GM18502 (cell line): ENCODE results near the gene DHRS13.
A peak's percentile ranks its signal among the peaks of the same experiment; 100 is the strongest.
"Not testable (repeated sequence)": the region's sequence is repeated elsewhere in the genome, so short reads cannot be mapped to it uniquely, and the experiment has no call there.

Experiments
- ATAC-seq: cut with Tn5 transposase; IDR thresholded peaks from one replicate; pipeline ENCODE4 v1.9.1; 2021; ENCODE audit warnings: mild to moderate bottlenecking; ENCODE audit not compliant: unreplicated experiment, poor library complexity

The DHRS13 gene

DNA sequence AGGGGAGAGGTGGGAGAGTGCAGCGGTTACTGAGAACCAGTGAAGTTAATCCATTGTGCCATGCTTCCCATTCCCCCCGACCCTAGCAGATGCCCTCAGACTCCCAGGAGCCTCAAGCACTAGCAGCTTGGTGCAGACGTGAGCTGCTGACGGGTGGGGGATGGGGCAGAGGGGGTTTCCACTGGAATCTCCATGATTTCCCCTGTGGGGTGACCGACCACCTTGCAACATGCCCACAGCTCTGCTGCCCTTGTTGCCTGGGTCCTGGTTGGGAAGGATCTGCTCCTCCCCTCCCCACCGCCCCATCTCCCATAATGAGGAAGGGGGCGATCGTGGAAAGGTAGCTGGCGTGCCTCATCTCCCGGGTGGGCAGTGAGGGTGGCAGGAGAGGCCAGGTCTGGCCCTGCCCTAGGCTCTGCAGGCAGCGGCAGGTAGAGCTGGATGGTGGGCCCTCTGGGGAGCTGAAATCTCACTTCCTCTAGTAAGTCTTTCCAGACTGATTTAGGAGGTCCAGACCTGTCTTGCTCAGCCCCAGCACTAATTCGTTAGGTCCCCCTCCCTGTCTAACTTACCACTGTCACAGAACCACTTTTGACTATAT, 14.9 kb downstream of the DHRS13 start:
- ATAC-seq = no peak

DNA sequence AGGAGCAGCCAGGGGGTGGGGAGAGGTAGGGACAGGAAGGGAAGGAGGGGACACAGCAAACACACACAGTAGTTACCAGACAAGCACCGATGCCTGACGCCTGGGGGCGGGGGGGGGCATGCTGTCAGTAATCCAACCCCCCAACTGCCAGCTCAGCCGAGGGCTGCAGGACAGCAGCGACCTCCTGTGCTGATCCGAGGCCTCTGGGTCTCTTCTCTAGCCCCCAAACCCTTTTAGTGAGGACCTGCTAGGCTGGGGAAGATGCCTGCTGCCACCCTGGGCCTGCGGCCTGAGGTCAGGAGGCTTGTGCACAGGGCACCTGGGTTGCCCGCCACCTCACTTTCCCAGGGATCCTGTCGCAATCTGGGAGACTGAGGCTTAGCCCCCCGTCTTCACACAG, 16.9 kb downstream of the DHRS13 start:
- no peak for ATAC-seq

DNA sequence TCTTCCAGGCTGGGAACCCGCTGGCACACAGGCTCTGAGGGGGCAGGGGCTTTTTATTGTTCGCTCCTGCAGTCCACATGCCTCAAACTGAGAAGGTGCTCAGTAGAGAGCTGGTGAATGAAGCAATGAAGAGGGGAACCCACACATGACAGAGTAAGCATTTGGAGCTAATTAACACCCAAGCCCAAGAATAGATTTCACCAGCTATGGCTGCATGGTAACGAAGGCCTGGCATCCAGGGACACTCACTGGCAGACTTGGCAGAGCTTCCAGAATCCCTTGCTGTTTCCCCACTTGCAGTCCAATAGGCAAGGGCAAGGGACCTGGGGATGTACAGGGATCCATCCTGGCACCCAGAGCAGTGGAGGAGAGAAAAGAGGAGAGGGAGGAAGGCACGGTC, 17.5 kb downstream of the DHRS13 start:
- no peak for ATAC-seq

DNA sequence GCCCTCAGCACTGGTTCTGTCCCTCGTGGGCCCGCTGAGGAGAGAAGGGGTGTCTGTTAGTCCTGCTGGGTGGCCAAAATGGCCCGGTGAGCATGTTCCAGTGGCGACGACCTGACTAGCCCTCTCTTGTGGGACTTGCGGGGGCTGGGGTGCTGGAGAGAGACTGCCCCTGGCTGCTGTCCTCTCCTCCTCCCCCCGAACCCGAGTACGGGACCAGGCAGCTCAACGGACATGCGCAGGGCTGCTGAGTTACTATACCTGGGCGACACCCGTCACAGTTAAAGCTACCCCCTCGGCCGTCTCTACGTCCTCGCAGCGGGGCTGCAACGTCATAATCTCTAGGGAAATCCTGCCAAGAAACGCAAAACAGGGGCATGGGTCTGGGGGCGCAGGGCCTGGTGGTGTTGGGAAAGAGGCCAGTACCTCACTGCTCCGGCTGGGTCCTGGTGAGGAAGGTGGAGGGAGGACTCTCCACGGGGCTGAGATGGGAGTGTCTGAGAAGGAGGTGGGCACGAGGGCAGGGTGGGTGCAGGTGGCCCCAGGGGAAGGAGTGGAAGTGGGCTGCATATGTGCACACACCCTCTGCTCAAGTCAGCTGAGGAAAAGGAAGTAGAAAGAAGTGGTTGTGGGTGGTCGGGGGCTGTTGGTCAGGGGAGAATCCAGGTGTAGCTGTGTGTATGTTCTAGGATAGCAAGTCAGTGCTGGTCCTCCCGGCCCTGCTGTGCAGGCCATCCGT, 18.7 kb downstream of the DHRS13 start:
- no peak for ATAC-seq

DNA sequence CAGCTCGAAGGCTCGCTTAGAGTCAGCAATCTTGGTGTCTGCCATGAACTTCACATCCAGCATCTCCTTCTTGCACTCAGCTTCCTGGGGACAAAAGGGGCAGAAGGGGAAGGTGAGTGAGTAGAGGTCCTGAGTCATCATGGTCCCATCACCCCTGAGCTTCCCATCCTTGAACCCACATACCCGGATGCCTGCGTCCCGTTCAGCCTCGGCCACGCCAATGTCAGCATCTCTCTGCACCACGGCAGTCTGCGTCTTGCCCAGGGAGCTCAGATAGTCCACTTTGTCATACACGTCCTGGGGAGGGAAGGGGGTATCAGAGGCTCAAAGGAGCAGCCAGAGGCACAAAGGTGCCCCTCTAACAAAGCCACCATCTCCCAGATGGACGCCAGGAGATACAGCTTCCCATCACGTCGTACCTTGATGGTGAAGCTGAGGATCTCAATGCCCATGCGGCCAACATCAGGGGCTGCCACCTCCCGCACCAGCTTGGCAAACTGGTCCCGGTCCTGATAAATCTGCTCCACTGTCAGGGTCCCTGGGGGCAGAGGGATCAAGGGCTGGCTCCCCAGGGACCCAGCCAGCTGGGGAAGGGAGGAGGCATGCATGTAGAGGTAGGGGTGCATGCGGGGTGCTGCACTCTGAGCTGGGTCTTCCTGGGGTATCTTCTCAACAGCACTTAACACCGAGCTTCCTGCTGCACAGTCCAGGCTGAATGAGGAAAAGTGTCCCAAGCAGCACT, 20.6 kb downstream of the DHRS13 start:
- ATAC-seq = no peak

DNA sequence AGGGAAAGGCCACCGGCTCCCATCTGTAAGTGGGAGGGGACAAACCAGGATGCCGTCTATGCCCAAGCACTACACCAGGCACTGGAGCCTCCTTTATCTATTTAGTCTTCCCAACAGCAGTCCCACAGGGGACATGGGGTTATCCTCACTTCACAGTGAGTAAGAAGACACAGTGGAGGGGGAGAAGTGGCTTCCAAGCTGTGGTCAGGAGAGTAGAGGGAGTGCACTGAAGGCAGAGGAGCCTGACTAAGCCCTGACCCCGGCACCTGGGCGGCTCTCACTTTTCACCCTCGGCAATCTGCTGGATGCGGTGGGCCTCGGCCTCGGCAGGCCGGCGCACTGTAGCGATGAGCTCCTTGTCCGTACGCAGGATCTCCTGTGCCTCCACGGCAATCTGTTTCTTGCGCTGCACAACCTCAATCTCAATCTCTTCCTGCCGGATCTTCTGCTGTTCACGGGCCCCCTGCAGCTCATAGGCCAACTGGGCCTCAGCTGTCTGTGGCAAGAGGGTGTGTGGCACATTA, 21.3 kb downstream of the DHRS13 start:
- ATAC-seq = no peak

DNA sequence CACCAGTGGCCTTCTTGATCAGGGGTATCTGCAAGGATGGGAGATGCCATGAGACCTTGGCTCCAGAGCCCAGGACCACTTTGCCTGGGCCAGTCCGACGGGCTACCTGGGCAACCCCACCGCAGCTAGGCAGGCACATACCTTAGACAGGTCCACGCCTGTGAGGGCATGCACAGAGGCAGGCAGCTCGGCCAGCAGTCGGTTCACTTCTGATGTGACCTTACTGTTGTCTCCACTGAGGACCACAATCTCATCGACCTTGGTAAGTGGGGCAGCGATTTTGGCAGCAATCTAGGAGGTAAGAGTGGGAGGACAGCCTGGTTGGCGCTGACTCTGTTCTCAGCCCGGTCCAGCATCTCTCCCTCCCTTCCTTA, 22.3 kb downstream of the DHRS13 start:
- ATAC-seq = no peak

DNA sequence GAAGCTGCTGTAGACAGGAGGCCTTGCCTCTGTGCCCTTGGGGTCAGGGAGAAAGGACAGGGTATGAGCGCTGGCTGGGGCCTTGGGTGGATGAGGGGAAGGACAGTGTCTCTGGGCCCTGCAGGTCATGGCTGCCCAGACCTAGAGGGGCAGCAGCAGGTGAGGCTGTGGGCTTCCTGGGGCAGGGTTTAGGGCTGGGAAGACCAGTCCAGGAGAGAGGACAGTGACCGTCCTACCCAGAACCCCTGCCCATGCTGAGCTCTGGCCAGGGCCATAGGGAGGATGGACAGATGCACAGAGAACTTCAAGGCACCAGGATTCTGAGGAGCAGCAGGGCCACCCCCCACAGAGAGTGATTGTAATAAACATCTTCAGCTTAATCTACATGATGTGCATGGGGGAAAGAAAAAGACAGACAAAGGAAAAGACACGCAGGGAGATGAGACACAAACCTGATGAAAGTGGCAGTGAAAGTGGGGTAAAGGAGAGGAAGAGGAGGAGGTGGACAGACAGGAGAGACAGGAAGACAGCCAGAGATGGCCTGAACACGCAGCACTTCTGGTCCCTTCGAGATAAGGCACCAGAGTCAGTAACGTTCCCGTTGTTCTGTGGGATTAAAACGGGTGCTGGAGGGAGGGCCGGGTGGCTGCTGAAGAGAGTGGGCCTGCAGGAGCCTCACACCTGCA, 22.9 kb downstream of the DHRS13 start:
- no peak for ATAC-seq

DNA sequence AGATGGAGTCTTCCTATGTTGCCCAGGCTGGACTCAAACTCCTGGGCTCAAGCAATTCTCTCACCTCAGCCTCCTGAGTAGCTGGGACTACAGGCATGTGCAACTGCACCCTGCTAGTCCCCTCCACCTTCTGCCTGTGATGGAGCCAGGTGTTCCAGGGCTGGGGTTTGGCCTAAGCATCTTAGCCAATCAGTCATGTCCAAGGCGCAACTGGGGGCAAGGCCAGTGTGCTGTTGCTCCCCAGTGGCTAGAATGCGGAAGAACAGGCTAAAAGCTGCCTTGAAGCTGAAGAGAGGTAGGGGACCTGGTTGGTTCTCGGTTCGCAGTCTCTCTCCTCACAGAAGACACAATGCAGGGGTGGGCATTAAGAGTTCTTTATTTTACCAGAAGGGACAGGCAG, 23.9 kb downstream of the DHRS13 start:
- no peak for ATAC-seq

DNA sequence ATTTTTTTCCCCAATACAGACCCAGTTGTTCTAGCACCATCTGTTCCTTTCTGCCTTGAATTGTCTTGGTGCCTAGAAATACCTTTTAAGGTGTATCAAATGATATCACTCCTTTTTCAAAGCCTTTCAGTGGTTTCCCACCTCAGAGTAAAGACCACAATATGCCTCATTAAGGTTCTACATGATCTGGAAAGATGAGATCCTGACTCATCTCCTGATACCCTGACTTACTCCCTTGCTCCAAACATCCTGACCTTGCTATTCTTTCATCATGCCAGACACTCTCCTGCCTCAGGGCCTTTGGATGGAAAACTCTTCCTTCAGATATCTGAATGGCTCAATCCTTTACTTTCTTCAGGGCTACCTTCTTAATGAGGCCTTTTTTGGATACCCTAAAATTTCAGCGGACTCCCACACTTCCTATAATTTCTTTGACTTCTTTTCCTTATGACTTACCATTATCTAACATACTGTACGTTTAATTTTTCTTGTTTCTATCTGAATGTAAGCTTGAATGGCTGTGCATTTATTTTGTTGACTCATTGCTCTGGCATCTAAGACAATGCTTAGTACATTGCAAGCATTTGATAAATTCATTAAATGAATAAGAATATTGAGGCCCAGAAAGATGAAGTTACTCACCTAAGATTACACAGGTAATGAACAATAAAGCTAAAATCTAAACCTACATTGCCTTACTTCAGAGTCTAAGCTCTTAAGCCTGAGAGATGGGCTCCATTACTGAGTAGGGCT, 24.5 kb downstream of the DHRS13 start:
- ATAC-seq = no peak

DNA sequence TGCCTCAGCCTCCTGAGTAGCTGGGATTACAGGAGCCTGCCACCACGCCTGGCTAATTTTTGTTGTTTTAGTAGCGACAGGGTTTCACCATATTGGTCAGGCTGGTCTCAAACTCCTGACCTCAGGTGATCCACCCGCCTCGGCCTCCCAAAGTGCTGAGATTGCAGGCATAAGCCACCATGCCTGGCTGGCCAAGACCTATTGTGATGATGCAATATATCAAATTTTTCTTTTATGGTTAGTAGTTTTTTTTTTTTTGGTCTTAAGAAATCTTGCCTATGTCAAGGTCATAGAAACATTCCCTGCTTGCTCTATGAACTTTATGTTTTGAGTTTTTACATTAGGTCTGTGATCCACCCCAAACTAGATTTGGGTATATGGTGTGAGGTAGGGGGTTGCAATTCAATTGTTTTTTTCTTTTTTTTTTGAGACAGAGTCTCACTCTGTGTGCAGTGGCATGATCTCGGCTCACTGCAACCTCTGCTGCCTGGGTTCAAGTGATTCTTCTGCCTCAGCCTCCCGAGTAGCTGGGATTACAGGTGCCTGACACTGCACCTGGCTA, 25.6 kb downstream of the DHRS13 start:
- ATAC-seq = not testable (repeated sequence)

DNA sequence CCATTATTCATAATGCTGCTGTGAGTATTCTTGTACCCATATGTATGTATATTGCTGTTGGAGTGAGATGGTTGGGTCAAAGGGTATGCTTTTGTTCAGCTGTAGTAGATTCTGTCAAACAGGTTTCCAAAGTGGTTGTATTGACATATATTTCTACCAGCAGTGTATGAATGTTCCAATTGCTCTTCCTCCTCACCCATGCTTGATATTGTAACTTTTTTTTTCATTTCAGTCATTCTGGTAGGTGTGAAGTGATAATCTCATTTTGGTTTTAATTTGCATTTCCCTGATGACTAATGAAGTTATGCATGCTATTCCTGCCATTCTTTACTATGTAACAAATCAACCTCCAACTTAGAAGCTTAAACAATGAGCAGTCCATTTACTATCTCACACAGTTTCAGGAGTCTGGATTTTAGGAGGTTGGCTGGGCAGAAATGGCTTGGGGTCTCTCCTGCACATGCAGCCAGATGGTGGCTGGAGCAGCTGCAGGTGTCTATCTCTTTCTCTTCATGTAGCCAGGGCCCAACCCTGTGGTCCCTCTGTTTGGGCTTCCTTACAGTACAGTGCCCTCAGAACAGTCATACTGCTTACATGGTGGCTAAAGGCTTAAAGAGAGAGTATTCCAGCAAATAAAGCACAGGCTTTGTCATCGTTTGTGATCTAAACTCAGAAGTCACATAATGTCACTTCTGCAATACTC, 26.9 kb downstream of the DHRS13 start:
- ATAC-seq = no peak

DNA sequence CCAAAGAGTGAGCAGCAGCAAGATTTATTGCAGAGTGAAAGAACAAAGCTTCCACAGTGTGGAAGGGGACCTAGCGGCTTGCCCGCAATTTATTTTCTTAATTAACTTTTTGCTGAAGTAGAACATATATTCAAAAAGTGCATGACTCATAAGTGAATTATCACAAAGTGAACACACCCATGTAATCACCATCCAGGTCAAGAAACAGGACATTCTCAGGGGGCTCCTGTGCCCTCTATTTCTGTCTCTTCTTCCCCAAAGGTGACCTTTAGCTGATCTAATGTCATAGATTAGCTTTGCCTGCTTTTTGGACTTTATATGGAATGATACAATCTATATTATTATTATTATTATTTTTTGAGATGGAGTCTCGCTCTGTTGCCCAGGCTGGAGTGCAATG, 28.1 kb downstream of the DHRS13 start:
- no peak for ATAC-seq

DNA sequence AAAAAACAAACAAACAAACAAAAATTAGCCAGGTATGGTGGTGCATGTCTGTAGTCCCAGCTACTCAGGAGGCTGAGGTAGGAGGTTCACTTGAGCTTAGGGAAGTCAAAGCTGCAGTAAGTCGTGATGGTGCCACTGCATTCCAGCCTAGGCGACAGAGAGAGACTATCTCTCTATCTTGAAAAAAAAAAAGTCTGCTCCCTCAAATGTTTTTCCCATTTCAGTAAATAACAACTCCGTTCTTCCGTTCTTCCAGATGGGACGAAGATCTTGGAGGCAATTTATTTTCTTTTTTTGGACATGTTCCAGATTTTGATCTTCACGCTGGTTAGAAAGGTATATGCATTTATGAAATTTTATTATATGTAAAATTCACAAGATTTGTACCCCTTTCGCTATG, 29.0 kb downstream of the DHRS13 start:
- no peak for ATAC-seq

DNA sequence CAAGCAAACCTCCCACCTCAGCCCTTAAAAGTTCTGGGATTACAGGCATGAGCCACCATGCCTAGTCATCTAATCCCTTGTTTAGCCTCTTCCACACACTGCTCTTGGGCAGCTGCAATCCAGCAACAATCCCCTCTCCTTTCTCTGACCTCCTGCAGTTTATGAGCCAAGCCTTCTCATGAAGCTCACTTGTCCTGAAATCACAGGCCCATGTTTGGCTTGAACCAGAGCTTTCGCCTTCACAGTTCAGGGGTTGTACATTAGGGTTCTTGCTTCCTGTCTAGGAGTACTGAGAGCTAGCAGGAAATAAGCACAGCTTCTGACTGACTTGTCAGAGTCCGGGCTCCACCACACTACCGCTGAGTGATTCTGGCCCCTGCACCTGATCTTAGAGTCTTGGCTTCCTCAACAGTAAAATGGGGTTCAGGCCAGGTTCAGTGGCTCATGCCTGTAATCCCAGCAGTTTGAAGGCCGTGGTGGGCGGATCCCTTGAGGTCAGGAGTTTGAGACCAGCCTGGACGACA, 31.8 kb downstream of the DHRS13 start:
- peak; percentile 86 for ATAC-seq

DNA sequence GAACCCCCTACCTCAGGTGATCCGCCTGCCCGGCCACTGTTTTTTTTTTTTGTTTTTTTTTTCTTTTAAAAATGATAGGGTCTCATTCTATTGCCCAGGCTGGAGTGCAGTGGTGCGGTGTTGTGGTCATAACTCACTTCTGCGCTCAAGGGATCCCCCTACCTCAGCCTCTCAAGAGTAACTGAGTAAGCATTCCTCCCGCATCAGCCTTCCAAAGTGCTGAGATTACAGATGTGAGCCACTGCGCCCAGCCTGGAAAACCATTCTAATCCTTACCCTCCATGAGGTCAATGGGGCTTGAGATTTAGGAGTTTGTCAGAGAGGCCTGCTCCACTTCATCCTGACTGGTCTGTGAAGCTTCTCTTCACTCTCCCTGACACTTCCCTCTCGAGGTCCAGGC, 35.6 kb downstream of the DHRS13 start:
- ATAC-seq = no peak

DNA sequence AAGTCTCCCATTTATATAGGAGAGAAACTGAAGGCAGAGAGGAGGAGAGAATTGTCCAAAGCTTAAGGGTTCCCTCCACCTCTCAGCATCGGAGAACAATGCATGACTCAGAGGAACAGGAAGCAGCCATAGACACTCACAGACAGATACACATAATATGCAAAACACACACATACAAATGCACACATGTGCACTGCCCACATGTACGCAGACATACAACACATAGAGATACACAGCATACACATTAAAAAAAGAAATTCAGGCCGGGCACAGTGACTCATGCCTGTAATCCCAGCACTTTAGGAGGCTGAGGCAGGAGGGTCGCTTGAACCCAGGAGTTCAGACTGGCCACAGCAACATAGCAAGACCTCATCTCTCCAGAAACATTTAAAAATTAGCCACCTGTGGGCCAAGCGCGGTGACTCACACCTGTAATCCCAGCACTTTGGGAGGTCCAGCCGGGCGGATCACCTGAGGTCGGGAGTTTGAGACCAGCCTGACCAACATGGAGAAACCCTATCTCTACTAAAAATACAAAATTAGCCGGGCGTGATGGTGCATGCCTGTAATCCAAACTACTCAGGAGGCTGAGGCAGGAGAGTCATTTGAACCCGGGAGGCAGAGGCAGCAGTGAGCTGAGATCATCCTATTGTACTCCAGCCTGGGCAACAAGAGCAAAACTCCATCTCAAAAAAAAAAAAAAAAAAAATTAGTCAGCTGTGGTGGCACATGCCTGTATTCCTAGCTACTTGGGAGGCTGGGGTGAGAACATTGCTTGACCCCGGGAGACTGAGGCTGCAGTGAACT, 36.7 kb downstream of the DHRS13 start:
- ATAC-seq = no peak
